Smooth muscle cell (in vitro differentiated cells): ENCODE results near the gene NFIB. TPM values are rescaled to one million over a fixed set of nuclear protein-coding genes. Genes with fewer than 3 reads are reported as not detected.

ENCODE experiments used
- DNase-seq: peaks from one replicate; lab custom pipeline; 2025; ENCODE audit not compliant: unreplicated experiment; lab: John Stamatoyannopoulos, UW
- H2AFZ ChIP-seq: fragments of 200-600 bp; sonication (generic); 2 replicates; pipeline ENCODE4 v1.6.0; 2016; ENCODE audit warnings: antibody characterized with exemption, low read depth, mild to moderate bottlenecking
- H3F3A ChIP-seq: fragments of 200-600 bp; sonication (generic); 2 replicates; pipeline ENCODE4 v1.6.0; 2017; ENCODE audit warnings: antibody characterized with exemption, low read depth
- H3K27ac ChIP-seq: fragments of 200-600 bp; sonication (generic); 2 replicates; pipeline ENCODE4 v1.5.1; 2016; ENCODE audit warnings: low read depth, mild to moderate bottlenecking
- H3K27me3 ChIP-seq: fragments of 200-600 bp; sonication (generic); 2 replicates; pipeline ENCODE4 v1.6.1; 2016; ENCODE audit warnings: low read depth, mild to moderate bottlenecking
- H3K36me3 ChIP-seq: fragments of 200-600 bp; sonication (generic); 2 replicates; pipeline ENCODE4 v1.5.1; 2016; ENCODE audit warnings: low read depth
- H3K4me1 ChIP-seq: fragments of 200-600 bp; sonication (generic); 2 replicates; pipeline ENCODE4 v1.5.1; 2016; ENCODE audit warnings: low read depth
- H3K4me2 ChIP-seq: fragments of 200-600 bp; sonication (generic); 2 replicates; pipeline ENCODE4 v1.6.0; 2016; ENCODE audit warnings: mild to moderate bottlenecking
- H3K4me3 ChIP-seq: fragments of 200-600 bp; sonication (generic); 2 replicates; pipeline ENCODE4 v1.5.1; 2016; ENCODE audit warnings: mild to moderate bottlenecking
- H3K79me2 ChIP-seq: fragments of 200-600 bp; sonication (generic); 2 replicates; pipeline ENCODE4 v1.6.0; 2016; ENCODE audit warnings: low read depth, mild to moderate bottlenecking
- H3K9ac ChIP-seq: fragments of 200-600 bp; sonication (generic); 2 replicates; pipeline ENCODE4 v1.6.0; 2016; ENCODE audit warnings: low read depth
- H3K9me3 ChIP-seq: fragments of 200-600 bp; sonication (generic); replicated peaks from 2 replicates; pipeline ENCODE4 v1.5.1; 2016; ENCODE audit warnings: low read depth
- H4K20me1 ChIP-seq: fragments of 200-600 bp; sonication (generic); 2 replicates; pipeline ENCODE4 v1.6.0; 2016; ENCODE audit warnings: low read depth
- WGBS: methylation state at CpG from one replicate; pipeline ENCODE4 v1.1.7; 2016; ENCODE audit warnings: low lambda C conversion rate; 5-methylcytosine and 5-hydroxymethylcytosine counted together
- polyA plus RNA-seq: library from polyadenylated mRNA; unstranded; fragments of >200 nt; fragmentation: Nextera tagmentation; extraction: Ambion mirVana; gene quantifications from 2 replicates; pipeline ENCODE4 v1.2.1, GENCODE V29; 2016
- total RNA-seq: library from RNA; depleted of rRNA; stranded (reverse); fragments of >200 nt; gene quantifications from 2 replicates; pipeline ENCODE4 v1.2.3, GENCODE V29; 2014
- TF ChIP-seq, protein P1 (sequence below): fragments of 200-600 bp; sonication (generic); IDR thresholded peaks from 2 replicates; pipeline ENCODE4 v1.5.1; 2017; ENCODE audit warnings: borderline replicate concordance, mild to moderate bottlenecking, antibody characterized with exemption; ENCODE audit not compliant: insufficient read depth, poor library complexity, severe bottlenecking

Gene NFIB
- total and polyA plus RNA-seq, 2 experiments from 2014 or later = 0.93 to 1.7 TPM

- Histone ChIP-seq H2AFZ (no peak overlapping the region), H4K20me1 (no peaks in the 10 kb centered on the region), H3K36me3 (no peaks in the 10 kb centered on the region), H3K27me3 (no peaks in the 10 kb centered on the region), H3K4me1 (no peaks in the 10 kb centered on the region), H3K9me3 (no peaks in the 10 kb centered on the region), H3K4me3 (no peak overlapping the region), H3F3A (no peaks in the 10 kb centered on the region), H3K4me2 (no peak overlapping the region), H3K79me2 (no peaks in the 10 kb centered on the region), H3K27ac (no peak overlapping the region), H3K9ac (no peak overlapping the region)
- WGBS = 64% methylated on average over 7 of the region's 7 CpGs
- TF ChIP-seq, protein P1, sequence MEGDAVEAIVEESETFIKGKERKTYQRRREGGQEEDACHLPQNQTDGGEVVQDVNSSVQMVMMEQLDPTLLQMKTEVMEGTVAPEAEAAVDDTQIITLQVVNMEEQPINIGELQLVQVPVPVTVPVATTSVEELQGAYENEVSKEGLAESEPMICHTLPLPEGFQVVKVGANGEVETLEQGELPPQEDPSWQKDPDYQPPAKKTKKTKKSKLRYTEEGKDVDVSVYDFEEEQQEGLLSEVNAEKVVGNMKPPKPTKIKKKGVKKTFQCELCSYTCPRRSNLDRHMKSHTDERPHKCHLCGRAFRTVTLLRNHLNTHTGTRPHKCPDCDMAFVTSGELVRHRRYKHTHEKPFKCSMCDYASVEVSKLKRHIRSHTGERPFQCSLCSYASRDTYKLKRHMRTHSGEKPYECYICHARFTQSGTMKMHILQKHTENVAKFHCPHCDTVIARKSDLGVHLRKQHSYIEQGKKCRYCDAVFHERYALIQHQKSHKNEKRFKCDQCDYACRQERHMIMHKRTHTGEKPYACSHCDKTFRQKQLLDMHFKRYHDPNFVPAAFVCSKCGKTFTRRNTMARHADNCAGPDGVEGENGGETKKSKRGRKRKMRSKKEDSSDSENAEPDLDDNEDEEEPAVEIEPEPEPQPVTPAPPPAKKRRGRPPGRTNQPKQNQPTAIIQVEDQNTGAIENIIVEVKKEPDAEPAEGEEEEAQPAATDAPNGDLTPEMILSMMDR = no peak
- no peak for DNase-seq
These were observed 15.3 kb downstream of the NFIB start for GRCh38 chr9:14298601-14299022.

DNA sequence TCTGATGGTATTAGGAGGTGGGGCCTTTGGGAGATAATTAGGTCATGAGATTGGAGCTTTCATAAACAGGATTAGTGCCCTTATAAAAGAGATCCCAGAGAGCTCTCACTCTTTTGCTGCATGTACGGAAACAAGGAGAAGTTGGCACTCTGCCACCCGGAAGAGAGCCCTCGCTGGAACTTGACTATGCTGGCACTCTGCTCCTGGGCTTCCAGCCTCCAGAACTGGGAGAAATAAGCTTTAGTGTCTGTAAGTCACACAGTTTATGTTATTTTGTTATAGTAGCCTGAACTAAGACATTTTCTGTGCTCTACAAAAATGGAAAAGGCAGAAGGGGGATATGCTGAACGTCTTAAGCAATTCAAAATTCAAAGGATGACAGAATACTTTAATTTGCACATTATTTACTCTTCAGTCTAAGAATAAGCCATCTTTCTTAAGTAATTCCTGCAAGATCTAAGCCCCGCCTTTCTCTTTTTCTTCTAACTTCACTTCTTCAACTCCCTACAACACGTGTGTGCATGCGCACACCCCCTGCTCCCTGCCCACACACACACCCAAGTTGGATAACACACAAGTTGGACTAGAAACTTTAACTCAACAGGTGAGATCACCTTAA is 17.3 kb downstream of the NFIB start:
- Histone ChIP-seq H3K9me3 (no peaks in the 10 kb centered on the region), H3K27me3 (no peaks in the 10 kb centered on the region), H3F3A (no peaks in the 10 kb centered on the region), H3K36me3 (no peaks in the 10 kb centered on the region), H4K20me1 (no peaks in the 10 kb centered on the region), H3K4me3 (no peak overlapping the region), H3K79me2 (no peaks in the 10 kb centered on the region), H3K9ac (no peak overlapping the region), H3K27ac (no peak overlapping the region), H3K4me2 (no peak overlapping the region), H2AFZ (no peak overlapping the region), H3K4me1 (no peaks in the 10 kb centered on the region)
- no peak for DNase-seq
- TF ChIP-seq, protein P1 = no peak
- 90% methylated on average over 7 of the region's 7 CpGs for WGBS

GRCh38 chr9:14294659-14295058 is 19.3 kb downstream of the NFIB start:
- Histone ChIP-seq H3K9me3 (no peaks in the 10 kb centered on the region), H3K27ac (no peak overlapping the region), H3K4me2 (no peak overlapping the region), H3K79me2 (no peaks in the 10 kb centered on the region), H4K20me1 (no peaks in the 10 kb centered on the region), H3K4me1 (no peaks in the 10 kb centered on the region), H3K27me3 (no peaks in the 10 kb centered on the region), H3K36me3 (no peaks in the 10 kb centered on the region), H3F3A (no peaks in the 10 kb centered on the region), H2AFZ (no peak overlapping the region), H3K9ac (no peak overlapping the region), H3K4me3 (no peak overlapping the region)
- WGBS = 99% methylated on average over 8 of the region's 8 CpGs
- TF ChIP-seq, protein P1 = no peak
- DNase-seq = no peak

DNA sequence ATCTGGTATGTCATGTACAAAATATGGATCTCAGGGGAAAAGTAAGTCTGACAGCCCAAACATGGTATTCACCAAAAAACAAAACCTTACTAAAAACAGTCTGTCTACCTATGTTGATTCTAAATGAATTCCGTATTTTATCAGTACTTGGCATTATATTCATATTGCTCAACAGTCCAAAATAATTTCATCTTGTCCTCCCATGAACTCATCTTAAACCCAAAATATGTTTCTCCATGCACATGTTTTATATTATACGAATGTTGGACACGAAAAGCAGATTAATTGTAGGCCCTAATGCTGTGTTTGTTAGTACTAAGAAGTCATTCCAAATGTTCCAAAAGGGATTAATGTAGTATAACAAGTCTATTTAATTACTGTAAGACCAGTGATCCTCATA is 20.1 kb downstream of the NFIB start:
- Histone ChIP-seq H3K79me2 (no peaks in the 10 kb centered on the region), H3K9ac (no peak overlapping the region), H3K36me3 (no peaks in the 10 kb centered on the region), H3K27me3 (no peaks in the 10 kb centered on the region), H2AFZ (no peak overlapping the region), H3K9me3 (no peaks in the 10 kb centered on the region), H3K4me1 (no peaks in the 10 kb centered on the region), H4K20me1 (no peaks in the 10 kb centered on the region), H3K4me2 (no peak overlapping the region), H3K27ac (no peak overlapping the region), H3K4me3 (no peak overlapping the region), H3F3A (no peaks in the 10 kb centered on the region)
- TF ChIP-seq, protein P1 = no peak
- 96% methylated on average over 3 of the region's 3 CpGs for WGBS
- no peak for DNase-seq
